Right lobe of liver (tissue), 4 donors: ENCODE results near the gene SLC29A2.
A peak's percentile ranks its signal among the peaks of the same experiment; 100 is the strongest.

Source experiments
- CTCF ChIP-seq, 4 donors: fragments of 200-600 bp in 3 of 4; fragments of 450-650 bp in 1 of 4; IDR thresholded peaks; one replicate each; pipeline versions ENCODE4 v1.5.1 to v1.8.0; 2016 to 2022; ENCODE audit warnings: antibody characterized with exemption in 4 of 4, mild to moderate bottlenecking in 2 of 4
- POLR2A ChIP-seq: fragments of 450-650 bp; IDR thresholded peaks from one replicate; pipeline ENCODE4 v1.6.1; 2017; ENCODE audit warnings: antibody characterized with exemption, mild to moderate bottlenecking
- donor health status: DM: no; HTN: no; CAD: no.
- donor health status: DM: no; HTN: no; CAD: no.
- donor health status: DM: no; HTN: yes; CAD: no.

- TF ChIP-seq CTCF (IDR thresholded peaks at IDR 0.05) (no peak), POLR2A (peak; percentile 22)
Measured at GRCh38 chr11:66371627-66372415, at the start of gene SLC29A2.
